Activated T-cell treated with anti-CD3 and anti-CD28 coated beads, Interleukin-2, amount 50 U/mL, for 1 hour (primary cell): ENCODE data around the gene AKR1C8.
"Not testable (repeated sequence)": the region's sequence is repeated elsewhere in the genome, so short reads cannot be mapped to it uniquely, and the experiment has no call there.

Experiments
- DNase-seq: peaks from one replicate; pipeline ENCODE4 v3.0.0-alpha.2; 2020

AKR1C8 gene

DNA sequence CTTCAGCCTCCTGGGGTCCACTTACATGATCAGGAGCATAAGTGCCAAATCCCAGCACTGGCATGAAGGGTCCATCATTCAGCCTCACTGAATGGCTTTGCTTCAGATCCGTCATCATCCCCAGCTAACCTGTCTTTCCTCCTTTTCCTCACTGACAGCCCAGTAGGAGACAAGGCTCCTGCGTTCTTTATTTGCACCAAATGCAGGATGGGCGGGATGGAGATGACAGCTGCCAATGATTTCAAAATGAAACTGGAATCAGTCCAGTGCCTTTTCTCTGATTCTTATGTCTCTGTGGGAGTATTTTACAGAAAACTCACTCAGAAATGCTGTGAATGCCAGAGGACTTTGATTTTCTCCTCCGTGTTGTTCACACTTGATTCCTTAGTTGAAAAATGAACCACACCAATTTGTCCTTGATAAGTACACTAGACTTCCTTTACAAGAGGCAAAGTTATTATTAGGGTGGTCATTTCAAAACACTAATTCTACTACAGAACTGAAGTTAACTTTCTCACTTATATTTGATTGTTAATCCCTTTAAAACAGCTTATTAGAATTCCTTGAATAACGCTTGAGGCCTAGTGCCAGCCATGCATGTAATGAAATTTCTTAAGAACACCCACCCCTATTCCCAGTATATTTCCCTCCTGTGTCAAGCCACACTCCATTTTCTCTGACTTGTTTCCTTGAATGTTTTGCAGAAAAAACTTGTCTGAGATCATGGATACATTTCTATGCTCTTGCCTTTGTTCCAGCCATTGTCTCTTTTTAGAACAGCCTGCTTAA is at the start of gene AKR1C8:
AKR1C8 (minus strand) TSS at position 164 of the 789 bp plus-strand sequence; CDS start at position 118, 46 bp downstream.
- no peak for DNase-seq

DNA sequence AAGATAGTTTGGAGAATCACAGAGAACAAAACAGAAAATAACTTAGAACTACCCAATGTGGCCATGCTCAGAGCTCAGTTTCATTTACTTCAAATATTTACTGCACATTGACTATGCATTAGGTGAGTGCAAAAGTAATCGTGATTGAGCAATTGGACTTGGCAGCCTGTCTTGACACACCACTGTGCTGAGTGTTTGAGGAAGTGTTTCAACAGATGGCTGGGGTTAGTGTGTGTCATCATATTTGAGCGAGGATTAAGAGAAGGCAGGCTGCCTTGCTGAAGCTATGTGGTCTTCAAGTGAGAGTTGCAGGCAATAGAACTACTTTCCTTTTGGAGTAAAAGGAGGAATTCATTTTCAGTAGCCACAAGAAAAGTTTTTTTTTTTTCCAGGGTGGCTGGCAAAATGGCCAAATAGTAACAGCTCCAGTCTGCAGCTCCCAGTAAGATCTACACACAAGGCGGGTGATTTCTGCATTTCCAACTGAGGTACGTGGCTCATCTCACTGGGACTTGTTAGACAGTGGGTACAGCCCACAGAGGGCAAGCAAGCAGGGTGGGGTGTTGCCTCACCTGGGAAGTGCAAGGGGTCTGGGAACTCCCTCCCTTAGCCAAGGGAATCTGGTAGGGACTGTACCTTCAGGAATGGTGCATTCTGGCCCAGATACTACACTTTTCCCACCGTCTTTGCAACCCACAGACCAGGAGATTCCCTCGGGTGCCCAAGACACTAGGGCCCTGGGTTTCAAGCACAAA is 49.3 kb upstream of the AKR1C8 start:
- no peak for DNase-seq

- no peak for DNase-seq
Observed at GRCh38 chr10:5233324-5233723, 48.4 kb upstream of the AKR1C8 start.

- no peak for DNase-seq
Observed at GRCh38 chr10:5229019-5229418, 44.1 kb upstream of the AKR1C8 start.

- not testable (repeated sequence) for DNase-seq
Observed at GRCh38 chr10:5222942-5223341, 38.0 kb upstream of the AKR1C8 start.

GRCh38 chr10:5219262-5219661 is 34.3 kb upstream of the AKR1C8 start:
- DNase-seq = no peak

DNA sequence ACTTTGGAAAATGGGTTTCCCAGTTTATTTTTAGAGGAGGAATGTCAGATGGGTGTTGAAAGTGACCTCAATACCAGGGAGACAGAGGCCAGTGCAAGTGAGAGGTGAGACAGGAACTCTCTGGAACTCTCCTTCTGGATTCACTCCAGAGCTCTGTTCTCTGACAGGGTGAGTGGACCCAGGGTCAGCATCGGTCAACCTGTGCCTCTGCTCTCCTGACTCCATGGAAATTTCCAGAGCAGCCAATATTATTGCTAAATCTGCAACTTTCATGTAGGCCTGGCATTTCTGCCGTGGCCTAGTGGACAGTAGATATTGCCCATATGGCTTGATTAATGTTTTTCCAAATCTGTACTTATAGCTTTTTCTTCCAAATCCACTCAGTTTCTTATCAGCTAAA is 31.9 kb upstream of the AKR1C8 start:
- no peak for DNase-seq

GRCh38 chr10:5211696-5212536 is 27.0 kb upstream of the AKR1C8 start:
- no peak for DNase-seq

DNA sequence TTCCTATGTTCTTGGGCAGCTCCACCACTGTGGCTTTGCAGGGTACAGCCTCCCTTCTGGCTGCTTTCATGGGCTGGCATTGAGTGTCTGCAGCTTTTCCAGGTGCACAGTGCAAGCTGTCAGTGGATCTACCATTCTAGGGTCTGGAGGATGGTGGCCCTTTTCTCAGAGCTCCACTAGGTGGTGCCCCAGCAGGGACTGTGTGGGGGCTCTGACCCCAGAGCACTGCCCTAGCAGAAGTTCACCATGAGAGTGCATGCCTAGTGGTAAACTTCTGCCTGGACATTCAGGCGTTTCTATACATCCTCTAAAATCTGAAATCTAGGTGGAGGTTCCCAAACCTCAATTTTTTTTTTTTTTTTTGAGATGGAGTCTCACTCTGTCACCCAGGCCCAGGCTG is 25.3 kb upstream of the AKR1C8 start:
- not testable (repeated sequence) for DNase-seq

DNA sequence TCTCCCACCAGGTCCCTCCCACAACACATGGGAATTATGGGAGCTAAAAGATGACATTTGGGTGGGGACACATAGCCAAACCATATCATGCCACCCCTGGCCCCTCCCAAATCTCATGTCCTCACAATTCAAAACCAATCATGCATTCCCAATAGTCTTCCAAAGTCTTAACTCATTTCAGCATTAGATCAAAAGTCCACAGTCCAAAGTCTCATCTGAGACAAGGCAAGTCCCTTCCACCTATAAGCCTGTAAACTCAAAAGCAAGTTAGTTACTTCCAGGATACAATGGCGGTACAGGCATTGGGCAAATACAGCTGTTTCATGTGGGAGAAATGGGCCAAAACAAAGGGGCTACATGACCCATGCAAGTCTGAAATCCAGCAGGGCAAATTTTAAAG is 24.8 kb upstream of the AKR1C8 start:
- DNase-seq = not testable (repeated sequence)

- DNase-seq = no peak
Observed at GRCh38 chr10:5206799-5207198, 21.8 kb upstream of the AKR1C8 start.

DNA sequence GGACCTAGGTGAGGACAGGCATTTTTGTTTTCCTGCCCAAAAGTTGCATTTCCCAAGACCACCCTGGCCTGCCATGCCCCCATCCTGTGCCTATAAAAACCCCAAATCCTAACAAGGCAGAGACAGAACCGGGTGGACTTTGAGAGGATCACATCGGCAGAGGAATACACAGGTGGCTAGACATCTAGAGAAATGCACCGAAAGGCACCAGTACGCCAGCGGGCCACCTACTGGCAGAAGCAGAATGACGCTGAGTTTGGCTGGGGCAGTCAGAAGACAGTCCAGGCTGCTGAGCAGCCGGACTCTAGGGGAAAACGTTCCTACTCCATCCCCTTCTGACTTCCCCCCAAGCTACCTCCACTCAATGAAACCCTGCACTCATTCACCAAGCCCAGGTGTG is 14.4 kb upstream of the AKR1C8 start:
- DNase-seq = no peak

GRCh38 chr10:5198386-5198785 is 13.4 kb upstream of the AKR1C8 start:
- DNase-seq = no peak

DNA sequence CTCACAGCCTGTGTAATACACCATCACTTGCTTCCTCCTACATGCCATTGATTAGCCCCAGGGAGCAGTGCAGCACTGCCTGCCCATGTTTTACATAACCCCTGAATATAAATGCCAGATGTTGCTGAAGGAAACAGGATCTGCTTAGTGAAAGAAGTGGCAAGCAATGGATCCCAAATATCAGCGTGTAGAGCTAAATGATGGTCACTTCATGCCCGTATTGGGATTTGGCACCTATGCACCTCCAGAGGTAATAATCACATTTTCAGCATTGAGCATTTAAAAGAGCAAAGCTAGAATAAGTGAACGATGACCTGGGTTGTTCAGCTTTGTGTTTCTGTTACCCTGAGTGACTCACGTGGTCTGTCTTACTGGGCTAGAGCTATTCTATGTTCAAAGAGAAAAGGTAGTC is 11.8 kb upstream of the AKR1C8 start, which contains the start of gene AKR1C4:
AKR1C4 (plus strand) TSS at position 136 of the 412 bp plus-strand sequence; CDS start at position 167, 31 bp downstream.
- no peak for DNase-seq

DNA sequence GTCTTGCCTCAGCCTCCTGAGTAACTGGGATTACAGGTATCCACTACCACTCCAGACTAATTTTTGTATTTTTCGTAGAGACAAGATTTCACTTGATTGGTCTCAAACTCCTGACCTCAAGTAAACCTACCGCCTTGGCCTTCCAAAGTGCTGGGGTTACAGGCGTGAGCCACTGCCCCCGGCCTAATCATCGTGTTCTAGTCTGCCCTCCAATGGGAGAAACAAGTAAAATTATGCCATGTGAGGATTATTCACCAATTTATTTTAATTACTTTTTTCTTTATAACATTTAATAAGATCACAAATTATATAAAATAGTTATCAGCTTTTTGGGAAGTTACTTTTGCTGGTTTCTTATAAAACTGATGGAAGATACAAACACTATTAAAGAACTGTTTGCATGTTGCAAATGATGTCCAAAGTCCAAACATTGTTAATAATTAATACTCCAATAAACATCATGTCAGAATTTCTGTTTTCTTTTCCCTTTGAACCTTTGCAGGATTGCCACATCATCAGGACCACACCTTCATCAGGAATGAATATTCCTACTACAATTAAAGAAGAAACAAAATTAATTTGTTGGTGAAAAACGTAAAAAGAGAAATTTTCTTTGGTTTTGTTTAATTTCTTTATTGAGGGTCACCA is 10.9 kb upstream of the AKR1C8 start:
- no peak for DNase-seq

GRCh38 chr10:5194431-5194830 is 9.5 kb upstream of the AKR1C8 start:
- DNase-seq = no peak

DNA sequence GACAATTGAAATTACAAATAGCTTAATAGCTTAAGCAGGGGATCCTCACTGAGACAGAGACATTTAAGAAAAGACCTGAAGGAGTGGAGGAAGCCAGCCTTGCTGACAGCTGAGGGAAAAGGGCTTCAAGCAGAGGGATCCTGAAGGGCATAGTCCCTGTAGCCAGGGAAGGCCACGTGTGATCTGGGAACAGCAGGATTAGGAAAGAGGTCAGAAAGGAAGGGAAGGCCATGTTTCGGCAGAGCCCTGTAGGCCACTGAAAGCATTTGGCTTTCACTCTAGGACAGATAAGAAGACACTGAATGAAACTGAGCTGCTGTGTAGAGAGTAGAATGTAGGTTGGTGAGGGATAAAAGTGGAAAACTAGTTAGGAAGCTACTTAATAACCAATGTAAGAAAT is 3.4 kb upstream of the AKR1C8 start:
- no peak for DNase-seq

DNA sequence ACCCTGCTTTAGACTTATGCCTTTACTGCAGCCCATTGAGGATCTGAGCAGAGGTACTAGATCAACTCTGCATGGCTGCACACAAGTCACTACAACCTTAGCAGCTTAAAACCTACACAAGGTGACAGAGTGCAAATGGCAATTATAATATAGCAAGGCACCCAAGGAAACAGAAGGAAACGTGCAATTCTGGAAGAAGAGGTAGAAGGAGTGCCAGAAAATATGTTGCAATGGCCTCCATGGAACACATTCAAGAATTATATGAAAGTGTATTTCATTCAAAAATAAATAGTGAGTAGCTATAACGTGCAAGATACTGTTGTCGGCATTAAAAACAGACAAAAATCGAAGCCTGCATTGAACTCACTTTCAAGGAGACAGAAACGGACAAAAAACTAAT is 2.9 kb upstream of the AKR1C8 start:
- no peak for DNase-seq

GRCh38 chr10:5183923-5184322 is 1.0 kb downstream of the AKR1C8 start:
- no peak for DNase-seq

- not testable (repeated sequence) for DNase-seq
Observed at GRCh38 chr10:5180503-5180902, 4.4 kb downstream of the AKR1C8 start.

DNA sequence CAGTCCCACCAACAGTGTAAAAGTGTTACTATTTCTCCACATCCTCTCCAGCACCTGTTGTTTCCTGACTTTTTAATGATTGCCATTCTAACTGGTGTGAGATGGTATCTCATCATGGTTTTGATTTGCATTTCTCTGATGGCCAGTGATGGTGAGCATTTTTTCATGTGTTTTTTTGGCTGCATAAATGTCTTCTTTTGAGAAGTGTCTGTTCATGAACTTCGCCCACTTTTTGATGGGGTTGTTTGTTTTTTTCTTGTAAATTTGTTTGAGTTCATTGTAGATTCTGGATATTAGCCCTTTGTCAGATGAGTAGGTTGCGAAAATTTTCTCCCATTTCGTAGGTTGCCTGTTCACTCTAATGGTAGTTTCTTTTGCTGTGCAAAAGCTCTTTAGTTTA is 9.4 kb downstream of the AKR1C8 start:
- not testable (repeated sequence) for DNase-seq

- no peak for DNase-seq
Observed at GRCh38 chr10:5168897-5169420, 16.0 kb downstream of the AKR1C8 start.
